Adrenal gland (tissue), 12 donors: ENCODE measurements around the gene CYP39A1. TPM values are rescaled to one million over a fixed set of nuclear protein-coding genes. Genes with fewer than 3 reads are reported as not detected.

Experiments
- DNase-seq, 7 donors: peaks; one replicate each; pipeline ENCODE4 v3.0.0-alpha.2; 2019 to 2020
- H3K27ac ChIP-seq, 5 donors: fragments of 200-600 bp; sonication (generic) in 4 of 5; 1 replicate in 3 of 5; 2 replicates in 2 of 5; pipeline versions ENCODE4 v1.5.1 to v1.8.0; 2016 to 2020; ENCODE audit warnings: mild to moderate bottlenecking in 1 of 5
- H3K27me3 ChIP-seq: fragments of 200-600 bp; 2 replicates; pipeline ENCODE4 v1.8.0; 2021
- H3K36me3 ChIP-seq, 2 donors: fragments of 200-600 bp; replicated peaks in 1 of 2; 1 replicate in 1 of 2; 2 replicates in 1 of 2; pipeline versions ENCODE4 v1.5.1 to v1.8.0; 2018 to 2022
- H3K4me1 ChIP-seq, 2 donors: fragments of 200-600 bp; replicated peaks in 1 of 2; 1 replicate in 1 of 2; 2 replicates in 1 of 2; pipeline versions ENCODE4 v1.5.1 to v1.8.0; 2018 to 2021
- H3K4me3 ChIP-seq, 4 donors: fragments of 200-600 bp; sonication (generic) in 3 of 4; one replicate each; pipeline ENCODE4 v1.5.1; 2016 to 2018
- H3K9me3 ChIP-seq, 3 donors: fragments of 200-600 bp; sonication (generic) in 1 of 3; replicated peaks in 1 of 3; 1 replicate in 2 of 3; 2 replicates in 1 of 3; pipeline versions ENCODE4 v1.5.1 to v1.8.0; 2016 to 2021
- POLR2A ChIP-seq, 2 donors: fragments of 450-650 bp; IDR thresholded peaks; one replicate each; pipeline ENCODE4 v1.6.1; 2017; ENCODE audit warnings: antibody characterized with exemption in 2 of 2, mild to moderate bottlenecking in 2 of 2, moderate library complexity in 1 of 2
- WGBS, 4 donors: extraction: QIAGEN DNeasy Blood & Tissue Kit in 2 of 4; methylation state at CpG; one replicate each; pipeline versions ENCODE4 v1.1.5 to v1.1.7; 2013 to 2017; 5-methylcytosine and 5-hydroxymethylcytosine counted together
- intact Hi-C, 2 donors: fragments of 100-400 bp; cut with DNase I; formaldehyde crosslinking; loops; one replicate each; pipeline versions ENCODE4 v1.14.1 to v1.15.0; 2022 to 2023
- polyA plus RNA-seq, 3 donors: library from polyadenylated mRNA; stranded (reverse); fragments of 200-250 nt in 2 of 3; fragments of 350-450 nt in 1 of 3; fragmentation: Illumina TruSeq in 1 of 3; extraction: RNeasy Lipid Tissue Mini Kit (QIAGEN cat#74804) in 1 of 3; gene quantifications; one replicate each; pipeline ENCODE4 v1.2.3, GENCODE V29; 2013 to 2014
- total RNA-seq, 9 donors: library from RNA; depleted of rRNA in 4 of 9; stranded (reverse); fragments of >200 nt in 4 of 9; fragments of 120-200 nt in 1 of 9; fragmentation: NEBNext Ultra II Directional in 1 of 9; extraction: Animal tissue kit (Norgen Biotek cat#: 25700) in 1 of 9; gene quantifications; one replicate each; pipeline versions ENCODE4 v1.1.0 to v1.2.4, GENCODE V29; 2013 to 2023
- TF ChIP-seq, protein P1 (sequence below), 6 experiments: fragments of 450-650 bp in 4 of 6; fragments of 200-600 bp in 2 of 6; sonication (generic) in 1 of 6; IDR thresholded peaks; 1 replicate in 5 of 6; 2 replicates in 1 of 6; pipeline versions ENCODE4 v1.5.1 to v1.8.0; 2016 to 2021; ENCODE audit warnings: antibody characterized with exemption in 6 of 6, mild to moderate bottlenecking in 2 of 6, moderate library complexity in 1 of 6
- donor health status: healthy with polysubstance abuse.
- donor health status: Bipolar disorder and iron deficiency.
- donor health status: DM: yes; HTN: yes; CAD: no.
- donor health status: DM: no; HTN: no; CAD: no.
- donor health status: DM: no; HTN: no; CAD: no.
- donor health status: DM: yes; HTN: yes; CAD: no.

The CYP39A1 gene
- total and polyA plus RNA-seq, 12 donors: 0.63 to 11.3 (median 4.2) TPM

DNA sequence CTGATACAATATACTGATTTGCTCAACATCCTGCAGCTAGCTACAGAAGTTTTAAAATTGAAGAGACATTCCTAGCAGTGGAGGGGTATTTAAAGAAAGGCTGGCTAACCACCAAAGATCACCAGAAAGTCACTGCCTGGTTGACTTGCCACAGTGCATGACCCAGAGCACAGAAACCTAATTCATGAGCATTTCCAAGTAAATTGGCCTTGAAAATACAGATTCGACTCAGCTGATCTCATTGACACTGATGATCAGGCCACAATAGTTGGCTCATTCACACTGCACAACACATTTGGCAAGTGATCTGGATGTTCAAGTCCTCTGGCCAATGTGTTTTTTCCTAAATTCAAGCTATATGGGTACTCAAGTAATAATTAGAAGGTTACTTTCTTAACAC lies 21.8 kb upstream of the CYP39A1 start:
- Histone ChIP-seq H3K4me1 (no peaks in the 10 kb centered on the region), H3K4me3 (no peak overlapping the region), H3K9me3 (no peaks in the 10 kb centered on the region), H3K27ac (no peak overlapping the region), H3K27me3 (no peaks in the 10 kb centered on the region), H3K36me3 (peaks cover 0 to 8% of the 10 kb centered on the region in 2 donors)
- TF ChIP-seq, protein P1, sequence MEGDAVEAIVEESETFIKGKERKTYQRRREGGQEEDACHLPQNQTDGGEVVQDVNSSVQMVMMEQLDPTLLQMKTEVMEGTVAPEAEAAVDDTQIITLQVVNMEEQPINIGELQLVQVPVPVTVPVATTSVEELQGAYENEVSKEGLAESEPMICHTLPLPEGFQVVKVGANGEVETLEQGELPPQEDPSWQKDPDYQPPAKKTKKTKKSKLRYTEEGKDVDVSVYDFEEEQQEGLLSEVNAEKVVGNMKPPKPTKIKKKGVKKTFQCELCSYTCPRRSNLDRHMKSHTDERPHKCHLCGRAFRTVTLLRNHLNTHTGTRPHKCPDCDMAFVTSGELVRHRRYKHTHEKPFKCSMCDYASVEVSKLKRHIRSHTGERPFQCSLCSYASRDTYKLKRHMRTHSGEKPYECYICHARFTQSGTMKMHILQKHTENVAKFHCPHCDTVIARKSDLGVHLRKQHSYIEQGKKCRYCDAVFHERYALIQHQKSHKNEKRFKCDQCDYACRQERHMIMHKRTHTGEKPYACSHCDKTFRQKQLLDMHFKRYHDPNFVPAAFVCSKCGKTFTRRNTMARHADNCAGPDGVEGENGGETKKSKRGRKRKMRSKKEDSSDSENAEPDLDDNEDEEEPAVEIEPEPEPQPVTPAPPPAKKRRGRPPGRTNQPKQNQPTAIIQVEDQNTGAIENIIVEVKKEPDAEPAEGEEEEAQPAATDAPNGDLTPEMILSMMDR (IDR thresholded peaks at IDR 0.05): no peak
- no peak for TF ChIP-seq POLR2A (IDR thresholded peaks at IDR 0.05)
- no peak for DNase-seq
- 24 to 53% (median 38%) methylated on average over 1 of the region's 1 CpG for WGBS, 4 donors
- intact Hi-C loops: no loop called here

DNA sequence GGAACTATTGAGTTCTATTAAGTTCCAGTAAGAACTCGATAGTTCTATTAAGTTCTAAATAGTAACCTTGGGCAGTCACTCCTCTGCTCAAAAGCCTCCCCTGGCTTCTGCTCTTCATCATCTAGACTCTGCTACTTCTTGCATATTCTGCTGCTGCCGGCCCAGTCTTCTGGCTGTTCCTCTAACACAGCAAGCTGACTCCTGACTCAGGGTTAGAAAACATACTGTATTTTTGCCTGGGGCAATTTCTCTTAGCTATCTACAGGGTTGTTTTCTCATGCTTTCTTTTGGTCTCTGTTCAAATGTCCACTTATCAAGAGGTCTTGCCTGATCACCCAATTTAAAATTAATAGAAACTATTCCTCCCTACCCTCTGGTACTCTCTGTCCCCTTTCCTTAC lies 14.8 kb upstream of the CYP39A1 start:
- TF ChIP-seq POLR2A (IDR thresholded peaks at IDR 0.05): no peak
- TF ChIP-seq, protein P1 (IDR thresholded peaks at IDR 0.05): no peak
- no peak overlapping the region for H3K27ac ChIP-seq
- no peaks in the 10 kb centered on the region for H3K27me3 ChIP-seq
- H3K4me1 ChIP-seq: no peaks in the 10 kb centered on the region
- intact Hi-C loops: no loop called here
- H3K4me3 ChIP-seq: no peak overlapping the region
- DNase-seq: no peak
- peaks cover 0 to 5% of the 10 kb centered on the region in 2 donors for H3K36me3 ChIP-seq
- WGBS, 4 donors: 85 to 93% (median 92%) methylated on average over 2 of the region's 2 CpGs
- H3K9me3 ChIP-seq: no peaks in the 10 kb centered on the region

DNA sequence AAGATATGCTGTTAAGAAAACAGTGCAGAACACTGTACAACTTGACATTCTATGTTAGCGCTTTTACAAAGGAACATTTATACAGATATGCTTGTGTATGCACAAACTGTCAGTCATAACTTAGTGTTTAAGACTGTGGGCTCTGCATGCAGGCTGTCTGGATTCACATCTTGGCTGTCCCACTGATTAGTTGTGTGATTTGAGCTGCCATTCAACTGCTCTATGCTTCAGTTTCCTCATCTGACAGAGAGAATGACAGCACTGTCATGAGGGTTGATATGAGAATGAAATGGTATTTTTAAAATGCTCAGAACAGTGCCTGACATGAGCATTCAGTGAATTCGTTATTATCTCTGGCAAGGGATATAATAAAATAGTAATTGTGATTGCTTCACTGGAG lies 8.9 kb upstream of the CYP39A1 start:
- 84 to 92% (median 90%) methylated on average over 2 of the region's 2 CpGs for WGBS, 4 donors

DNA sequence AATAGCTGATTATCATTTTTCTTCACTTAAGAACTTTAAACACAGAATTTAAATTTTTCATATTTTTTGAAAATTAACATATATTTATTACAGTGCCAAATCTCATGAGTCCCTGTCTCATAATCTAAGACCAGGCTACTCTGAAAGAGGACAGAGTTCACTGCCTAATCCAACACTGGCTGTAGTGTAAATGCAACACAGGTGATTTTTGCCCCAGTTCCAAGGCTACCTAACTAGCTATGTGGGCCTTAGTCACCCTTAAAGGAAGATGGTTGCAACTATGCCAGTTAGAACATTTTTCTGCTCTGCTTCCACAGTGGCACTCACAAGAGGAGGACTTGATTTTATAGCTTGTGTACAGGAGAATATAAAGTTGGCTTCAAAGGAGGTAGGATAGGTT lies 5.0 kb upstream of the CYP39A1 start:
- no peaks in the 10 kb centered on the region for H3K36me3 ChIP-seq
- no peak for DNase-seq
- intact Hi-C loops: no loop called here

More for the DNA sequence above, 8.9 kb upstream of the CYP39A1 start:
- no peak for TF ChIP-seq POLR2A (IDR thresholded peaks at IDR 0.05)
- TF ChIP-seq, protein P1 (IDR thresholded peaks at IDR 0.05): no peak
- H3K4me1 ChIP-seq: no peaks in the 10 kb centered on the region
- H3K27me3 ChIP-seq: no peaks in the 10 kb centered on the region
- no peak overlapping the region for H3K27ac ChIP-seq
- H3K4me3 ChIP-seq: no peak overlapping the region
- H3K9me3 ChIP-seq: no peaks in the 10 kb centered on the region
- H3K36me3 ChIP-seq: peaks cover 0 to 5% of the 10 kb centered on the region in 2 donors
- no peak for DNase-seq
- intact Hi-C loops: no loop called here

More for the DNA sequence above, 5.0 kb upstream of the CYP39A1 start:
- H3K9me3 ChIP-seq: no peaks in the 10 kb centered on the region
- H3K4me1 ChIP-seq: peaks cover 4 to 12% of the 10 kb centered on the region in 2 donors
- H3K27ac ChIP-seq: no peak overlapping the region
- TF ChIP-seq POLR2A (IDR thresholded peaks at IDR 0.05): no peak
- TF ChIP-seq, protein P1 (IDR thresholded peaks at IDR 0.05): no peak
- H3K27me3 ChIP-seq: no peaks in the 10 kb centered on the region
- H3K4me3 ChIP-seq: no peak overlapping the region
